Right renal cortex interstitium (tissue), 3 donors: ENCODE results near the gene PTPRE. TPM values are rescaled to one million over a fixed set of nuclear protein-coding genes. Genes with fewer than 3 reads are reported as not detected.

Source experiments
- DNase-seq, 3 donors: peaks; one replicate each; pipeline ENCODE4 v3.0.0-alpha.2; 2013; ENCODE audit warnings: low read depth in 3 of 3, low spot score in 2 of 3
- polyA plus RNA-seq, 3 donors: library from polyadenylated mRNA; unstranded; fragments of 120-200 nt; gene quantifications; one replicate each; pipeline ENCODE4 v1.2.1, GENCODE V29; 2013; ENCODE audit not compliant: insufficient read length in 3 of 3

Gene PTPRE, protein sequence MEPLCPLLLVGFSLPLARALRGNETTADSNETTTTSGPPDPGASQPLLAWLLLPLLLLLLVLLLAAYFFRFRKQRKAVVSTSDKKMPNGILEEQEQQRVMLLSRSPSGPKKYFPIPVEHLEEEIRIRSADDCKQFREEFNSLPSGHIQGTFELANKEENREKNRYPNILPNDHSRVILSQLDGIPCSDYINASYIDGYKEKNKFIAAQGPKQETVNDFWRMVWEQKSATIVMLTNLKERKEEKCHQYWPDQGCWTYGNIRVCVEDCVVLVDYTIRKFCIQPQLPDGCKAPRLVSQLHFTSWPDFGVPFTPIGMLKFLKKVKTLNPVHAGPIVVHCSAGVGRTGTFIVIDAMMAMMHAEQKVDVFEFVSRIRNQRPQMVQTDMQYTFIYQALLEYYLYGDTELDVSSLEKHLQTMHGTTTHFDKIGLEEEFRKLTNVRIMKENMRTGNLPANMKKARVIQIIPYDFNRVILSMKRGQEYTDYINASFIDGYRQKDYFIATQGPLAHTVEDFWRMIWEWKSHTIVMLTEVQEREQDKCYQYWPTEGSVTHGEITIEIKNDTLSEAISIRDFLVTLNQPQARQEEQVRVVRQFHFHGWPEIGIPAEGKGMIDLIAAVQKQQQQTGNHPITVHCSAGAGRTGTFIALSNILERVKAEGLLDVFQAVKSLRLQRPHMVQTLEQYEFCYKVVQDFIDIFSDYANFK
- 1 to 10 TPM; 5.6 to 6.1 (median 6.0) TPM for polyA plus RNA-seq

DNA sequence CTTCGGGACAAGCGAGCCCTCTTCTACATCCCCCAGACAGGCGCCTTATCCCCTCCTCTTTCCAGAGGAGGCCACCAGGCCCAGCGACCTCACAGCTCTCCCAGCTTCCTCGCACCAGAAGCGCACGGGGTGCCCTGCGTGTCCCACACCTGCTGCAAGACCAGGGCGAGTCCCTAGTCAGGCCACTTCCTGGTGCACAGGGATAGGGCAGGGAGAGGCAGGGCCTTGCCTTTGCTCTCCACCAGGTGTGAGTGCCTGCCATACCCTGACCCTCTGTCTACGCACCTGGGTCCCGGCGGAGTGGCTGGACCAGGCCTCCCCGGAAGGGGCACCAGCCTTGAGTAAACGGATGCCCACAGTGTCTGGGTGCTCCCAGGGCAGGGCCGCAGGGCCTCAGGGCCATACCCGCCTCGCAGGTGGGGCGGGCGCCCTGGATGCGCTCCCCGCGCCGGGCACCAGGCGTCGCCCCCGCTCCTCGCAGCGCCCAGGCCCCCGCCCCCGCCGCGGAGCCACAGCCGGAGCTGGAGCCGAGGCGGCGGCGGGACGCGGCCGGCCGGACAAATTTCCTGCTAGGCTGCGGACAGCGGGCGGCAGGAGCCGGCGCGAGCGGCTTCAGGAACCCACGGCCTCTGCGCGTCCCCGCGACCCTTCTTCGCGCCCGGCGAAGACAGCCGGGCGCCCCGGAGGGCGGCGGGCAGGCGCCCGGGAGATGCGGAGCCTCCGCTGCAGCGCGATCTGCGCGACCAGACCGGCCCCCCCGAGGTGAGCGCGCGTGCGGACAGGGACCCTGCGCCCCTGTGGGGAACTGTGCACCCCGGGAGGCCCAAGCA is at the start of gene PTPRE:
Gene PTPRE, plus strand, starts transcription at position 556 of the 830 bp plus-strand sequence. CDS start 133,779 bp downstream, outside the sequence.
- no peak for DNase-seq

DNA sequence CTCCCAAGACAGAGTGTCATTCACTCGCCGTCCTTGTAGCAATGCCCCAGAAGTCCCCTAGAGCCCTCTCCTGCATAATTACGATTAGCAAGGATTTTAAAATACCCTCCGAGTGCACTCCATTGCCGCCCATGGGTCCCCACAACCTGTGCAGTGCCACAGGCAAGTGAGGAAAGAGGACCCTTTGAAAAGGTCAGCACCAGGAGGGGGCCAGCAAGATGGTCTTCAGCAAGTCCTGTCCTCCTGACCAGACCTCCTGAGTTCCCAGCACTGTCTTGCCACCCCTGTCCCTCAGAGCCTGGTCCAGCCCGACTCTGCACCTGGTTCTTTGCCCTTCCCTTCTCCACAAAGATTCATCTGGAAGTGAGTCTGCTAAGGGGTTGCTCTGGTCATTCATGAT is 46.3 kb upstream of the PTPRE start:
- DNase-seq: no peak

DNA sequence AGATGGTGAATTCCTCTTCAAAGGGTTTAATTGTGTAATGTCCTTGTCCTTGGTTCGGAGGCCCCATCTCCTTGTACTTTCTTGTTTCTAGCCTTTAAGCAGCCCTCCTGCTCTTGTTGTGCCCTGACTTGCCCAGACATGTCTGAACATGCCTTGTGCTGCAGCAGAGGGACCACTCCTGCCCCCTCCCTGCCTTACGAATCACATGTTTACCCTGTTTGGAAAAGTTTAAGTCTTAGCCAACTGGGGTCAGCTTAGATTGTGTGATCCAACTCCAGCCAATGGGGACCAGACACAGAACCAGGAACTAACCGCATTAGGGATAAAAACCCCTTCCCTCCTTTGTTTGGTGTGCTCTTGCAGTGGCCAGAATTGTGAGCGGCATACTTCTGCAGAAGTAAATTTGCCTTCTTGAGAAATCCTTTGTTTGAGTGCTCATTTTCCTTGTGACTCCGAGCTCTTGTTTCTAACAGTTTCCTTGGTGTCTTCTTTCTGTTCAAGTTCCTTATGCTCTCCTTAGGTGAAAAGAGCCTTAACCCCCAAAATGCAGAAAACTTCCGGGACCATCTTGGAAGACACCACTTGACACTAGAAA is 43.6 kb upstream of the PTPRE start:
- no peak for DNase-seq

GRCh38 chr10:127866276-127867013 is 40.5 kb upstream of the PTPRE start:
- DNase-seq: no peak

DNA sequence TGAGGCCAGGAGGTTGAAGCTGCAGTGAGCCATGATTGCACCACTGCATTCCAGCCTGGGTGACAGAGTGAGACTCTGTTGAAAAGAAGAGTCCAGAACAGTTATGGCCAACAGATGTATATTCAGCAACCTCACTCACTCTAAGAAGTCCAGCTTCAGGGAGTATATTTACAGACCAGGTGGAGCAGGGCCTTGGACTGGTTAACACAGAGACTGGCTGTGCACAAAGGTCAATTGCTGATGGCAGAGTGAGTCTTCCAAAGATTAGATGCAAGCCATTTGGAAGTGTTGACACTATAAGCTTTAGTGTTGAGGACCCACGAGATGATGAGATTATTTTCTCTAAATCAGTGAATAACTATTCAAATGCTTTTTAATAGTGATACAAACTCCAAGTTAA is 39.1 kb upstream of the PTPRE start:
- DNase-seq: no peak

DNA sequence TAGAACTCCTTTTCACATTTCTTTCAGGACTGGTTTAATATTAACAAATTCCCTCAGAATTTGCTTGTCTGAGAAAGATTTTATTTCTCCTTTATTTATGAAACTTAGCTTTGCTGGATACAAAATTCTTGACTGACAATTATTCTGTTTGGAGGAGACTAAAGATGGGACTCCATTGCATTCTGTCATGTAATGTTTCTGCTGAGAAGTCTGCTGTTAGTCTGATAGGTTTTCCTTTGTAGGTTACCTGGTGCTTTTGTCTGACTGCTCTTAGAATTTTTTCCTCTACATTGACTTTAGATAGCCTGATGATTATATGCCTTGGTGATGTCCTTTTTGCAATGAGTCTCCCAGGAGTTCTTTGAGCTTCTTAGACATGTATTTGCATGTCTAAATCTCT is 37.6 kb upstream of the PTPRE start:
- no peak for DNase-seq

- no peak for DNase-seq
Measured at GRCh38 chr10:127871631-127872010, 35.3 kb upstream of the PTPRE start.

GRCh38 chr10:127872011-127872761 is 34.7 kb upstream of the PTPRE start:
- no peak for DNase-seq

GRCh38 chr10:127872871-127873600 is 33.9 kb upstream of the PTPRE start:
- DNase-seq: no peak

DNA sequence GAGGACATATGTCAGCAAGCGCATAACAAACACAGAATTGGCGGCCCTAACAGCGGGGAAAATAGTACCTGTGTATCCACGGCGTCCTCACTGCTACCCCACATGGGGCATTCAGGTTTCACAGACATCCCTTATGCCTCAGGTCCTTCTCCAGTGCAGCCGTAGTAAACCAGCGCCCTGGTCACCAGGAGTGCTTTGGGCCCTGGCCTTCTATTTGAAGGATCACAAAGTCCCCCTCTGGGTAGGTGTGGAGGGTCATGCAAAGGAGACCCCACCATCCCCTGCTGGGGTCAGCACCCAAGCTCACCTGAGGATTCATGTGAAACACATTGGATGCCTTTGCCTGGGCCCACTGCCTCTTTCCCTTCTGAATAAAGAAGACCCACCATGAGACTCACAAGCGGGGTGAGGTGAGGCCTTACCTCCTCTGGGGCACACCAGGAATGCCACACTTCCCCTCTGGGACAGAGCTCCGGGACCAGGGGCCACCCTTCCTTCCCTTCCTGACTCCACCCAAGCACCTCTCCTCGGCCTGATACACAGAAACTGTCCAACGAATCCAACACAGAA is 32.9 kb upstream of the PTPRE start:
- DNase-seq: no peak

DNA sequence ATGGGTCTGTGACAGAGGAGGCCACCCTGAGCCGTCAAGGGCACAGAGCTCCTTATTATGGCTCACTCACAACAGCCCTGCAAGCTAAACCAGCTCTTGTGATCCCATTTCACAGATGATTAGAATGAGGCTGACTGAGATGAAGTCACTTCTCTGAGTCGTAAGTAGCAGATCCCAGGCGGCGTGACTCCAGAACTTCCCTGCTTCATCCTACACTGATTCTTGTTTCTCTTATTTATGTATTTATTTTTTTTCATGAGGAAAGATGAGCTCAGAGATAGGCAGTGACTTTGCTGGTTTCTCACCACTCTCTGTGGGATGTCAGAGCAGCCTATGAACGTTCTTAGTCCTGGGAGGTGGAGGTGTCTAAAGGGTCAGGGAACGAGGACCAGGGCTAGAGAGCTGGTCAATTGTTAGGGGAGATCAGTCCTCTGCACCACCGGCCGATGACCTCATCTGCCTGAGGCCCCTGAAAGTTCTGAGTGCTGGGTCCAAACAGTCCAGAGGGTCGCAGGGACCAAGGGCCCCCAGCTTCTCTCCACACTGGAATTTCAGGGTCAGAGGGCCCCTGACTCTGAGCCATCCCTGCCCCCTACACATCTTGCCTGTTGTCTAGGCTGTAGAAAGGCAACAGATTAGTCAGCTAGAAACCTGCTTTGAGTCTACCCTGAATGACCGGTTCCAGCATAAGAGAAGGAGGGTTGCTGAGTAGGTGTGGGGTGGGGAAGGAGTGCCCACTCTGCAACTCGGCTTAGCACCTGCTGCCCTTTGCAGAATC is 32.0 kb upstream of the PTPRE start:
- no peak for DNase-seq

GRCh38 chr10:127875449-127875765 is 31.5 kb upstream of the PTPRE start:
- no peak for DNase-seq

DNA sequence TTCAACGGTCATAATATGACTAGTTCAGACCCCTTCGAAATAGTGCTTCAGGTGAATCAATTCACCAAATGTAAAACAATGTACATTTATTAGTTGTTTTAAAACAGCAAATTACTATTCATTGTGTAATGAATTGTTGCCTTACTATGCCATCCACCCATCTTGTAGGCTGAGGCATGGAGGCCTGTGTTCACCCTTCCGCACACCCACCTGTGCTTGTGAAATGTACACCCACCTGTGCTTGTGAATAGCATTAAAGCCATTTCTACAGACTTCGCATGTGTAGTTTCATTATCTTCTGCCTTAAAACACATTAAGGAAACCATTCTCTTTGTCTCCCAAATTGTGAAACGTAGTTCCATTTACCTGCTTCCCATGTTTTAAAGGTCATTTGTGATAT is 31.0 kb upstream of the PTPRE start:
- DNase-seq: no peak

DNA sequence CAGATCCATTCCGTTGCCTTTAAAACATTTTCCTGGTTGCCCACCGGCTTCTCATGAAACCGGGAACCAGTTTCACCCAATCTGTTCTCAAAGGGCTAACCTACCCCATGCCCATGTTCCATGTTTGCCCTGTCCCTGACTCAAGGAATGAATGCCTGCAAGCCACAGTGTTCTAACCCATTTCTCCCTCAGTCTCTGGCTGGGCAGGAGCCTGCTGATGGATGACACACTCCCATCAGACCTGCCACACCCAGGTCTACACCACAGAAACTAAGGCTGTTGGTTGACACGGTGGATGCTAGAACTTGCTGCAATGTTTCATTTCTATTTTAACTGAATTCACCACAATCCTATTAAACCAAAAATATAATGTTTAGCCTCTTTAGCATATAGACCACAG is 29.8 kb upstream of the PTPRE start:
- DNase-seq: no peak

- no peak for DNase-seq
Measured at GRCh38 chr10:127877699-127878098, 29.2 kb upstream of the PTPRE start.

DNA sequence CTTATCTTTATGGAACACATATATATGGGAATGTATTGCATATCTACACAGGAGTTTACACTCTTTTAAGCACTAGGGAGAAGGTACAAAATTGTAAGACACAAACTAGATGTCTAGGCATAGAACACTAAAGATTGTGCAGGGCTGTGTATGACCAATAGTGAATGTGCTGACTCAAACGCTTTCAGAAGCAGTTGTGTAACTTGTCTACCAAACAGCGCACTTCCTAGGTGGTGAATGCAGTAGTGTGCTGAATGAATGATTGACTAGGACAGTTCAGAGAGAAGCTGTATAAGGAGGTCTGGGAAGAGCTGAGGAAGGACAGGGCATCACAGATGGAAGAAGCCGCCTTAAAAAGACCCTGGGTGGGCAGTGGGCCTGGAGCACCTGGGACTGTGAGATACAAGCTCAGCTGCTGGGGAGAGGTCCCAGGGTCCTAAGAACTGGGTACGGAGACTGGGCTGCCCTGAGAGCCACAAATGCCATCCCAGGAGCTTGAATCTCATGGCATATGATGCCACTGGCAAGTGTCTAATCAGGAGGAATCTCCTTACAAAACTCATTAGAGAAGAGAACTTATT is 28.3 kb upstream of the PTPRE start:
- no peak for DNase-seq

GRCh38 chr10:127880557-127880956 is 26.3 kb upstream of the PTPRE start:
- DNase-seq: no peak
